Measurements from ENCODE around the gene CAND2. TPM values are rescaled to one million over a fixed set of nuclear protein-coding genes. Genes with fewer than 3 reads are reported as not detected.

The CAND2 gene
- total RNA-seq, 4 donors from 2014 or later, result 11.5 to 29.9 (median 19.4) TPM

GRCh38 chr3:12759097-12759679 lies 37.3 kb upstream of the CAND2 start, which contains the start of gene TMEM40:
TSS of gene TMEM40 (minus strand) at chr3:12759259. CDS start at chr3:12749832, 9,427 bp downstream.
- Histone ChIP-seq H3K36me3 (no peaks in the 10 kb centered on the region), H3K4me3 (no peak within 1 kb of the TSS), H3K4me1 (peaks cover 0 to 20% (median 7%) of the 10 kb centered on the region in 3 donors), H3K9me3 (no peaks in the 10 kb centered on the region), H3K27ac (peak within 1 kb of the TSS; percentile 16 to 81 (median 76)), H3K27me3 (no peaks in the 10 kb centered on the region)
- 72% methylated on average over 5 of the region's 10 CpGs; no CpG with 5 or more reads in 1 of the 2 donors for WGBS, 2 donors (ENCODE audit: low coverage in 1 of 2)
- no peak for ATAC-seq
- TF ChIP-seq EP300 (IDR thresholded peaks at IDR 0.05) (no peak), CTCF (IDR thresholded peaks at IDR 0.05) (no peak), POLR2AphosphoS5 (IDR thresholded peaks at IDR 0.05) (no peak), POLR2A (IDR thresholded peaks at IDR 0.05) (no peak)

- ATAC-seq, result no peak
- Histone ChIP-seq H3K9me3 (no peaks in the 10 kb centered on the region), H3K36me3 (no peaks in the 10 kb centered on the region), H3K4me3 (no peak overlapping the region), H3K4me1 (peaks cover 0 to 20% (median 7%) of the 10 kb centered on the region in 3 donors), H3K27ac (no peak overlapping the region), H3K27me3 (no peaks in the 10 kb centered on the region)
- WGBS, 2 donors (ENCODE audit: low coverage in 1 of 2), result 81 to 91% methylated on average over 4 to 5 of the region's 8 CpGs
- TF ChIP-seq EP300 (IDR thresholded peaks at IDR 0.05), result no peak
- no peak for TF ChIP-seq POLR2AphosphoS5 (IDR thresholded peaks at IDR 0.05)
- TF ChIP-seq CTCF (IDR thresholded peaks at IDR 0.05), result no peak
- TF ChIP-seq POLR2A (IDR thresholded peaks at IDR 0.05), result no peak
Observed at GRCh38 chr3:12759693-12760565, 36.6 kb upstream of the CAND2 start.

GRCh38 chr3:12764171-12764776 lies 32.2 kb upstream of the CAND2 start:
- Histone ChIP-seq H3K4me1 (no peaks in the 10 kb centered on the region), H3K27ac (no peak overlapping the region), H3K9me3 (no peaks in the 10 kb centered on the region), H3K4me3 (no peak overlapping the region), H3K36me3 (no peaks in the 10 kb centered on the region), H3K27me3 (no peaks in the 10 kb centered on the region)
- ATAC-seq, result no peak
- 79 to 88% methylated on average over 6 of the region's 8 CpGs for WGBS, 2 donors (ENCODE audit: low coverage in 1 of 2)
- TF ChIP-seq CTCF (IDR thresholded peaks at IDR 0.05), result no peak
- TF ChIP-seq EP300 (IDR thresholded peaks at IDR 0.05), result no peak
- no peak for TF ChIP-seq POLR2AphosphoS5 (IDR thresholded peaks at IDR 0.05)
- TF ChIP-seq POLR2A (IDR thresholded peaks at IDR 0.05), result no peak

- H3K9me3 ChIP-seq, result no peaks in the 10 kb centered on the region
- no peaks in the 10 kb centered on the region for H3K4me1 ChIP-seq
- H3K27ac ChIP-seq, result no peak overlapping the region
- no peak overlapping the region for H3K4me3 ChIP-seq
- no peak for ATAC-seq
- no peak for TF ChIP-seq EP300 (IDR thresholded peaks at IDR 0.05)
- no peak for TF ChIP-seq CTCF (IDR thresholded peaks at IDR 0.05)
- TF ChIP-seq POLR2AphosphoS5 (IDR thresholded peaks at IDR 0.05), result no peak
- no peak for TF ChIP-seq POLR2A (IDR thresholded peaks at IDR 0.05)
- H3K27me3 ChIP-seq, result no peaks in the 10 kb centered on the region
- no peaks in the 10 kb centered on the region for H3K36me3 ChIP-seq
- 68 to 88% methylated on average over 3 to 4 of the region's 6 CpGs for WGBS, 2 donors (ENCODE audit: low coverage in 1 of 2)
Observed at GRCh38 chr3:12766541-12766940, 29.9 kb upstream of the CAND2 start.

Measured in gastroesophageal sphincter (tissue), 4 donors.